Bronchus fibroblast of lung (primary cell): ENCODE data around the gene LRRFIP2. TPM values are rescaled to one million over a fixed set of nuclear protein-coding genes. Genes with fewer than 3 reads are reported as not detected.

ENCODE experiments used
- total RNA-seq: library from RNA; depleted of rRNA; stranded (reverse); fragments of >200 nt; gene quantifications from 2 replicates; pipeline ENCODE4 v1.2.3, GENCODE V29; 2015

Gene LRRFIP2
- total RNA-seq = 34.8 and 43.2 TPM in 2 replicates

GRCh38 chr3:37174532-37175126 lies at the start of gene LRRFIP2:
TSS of gene LRRFIP2 (minus strand) at chr3:37174582. CDS start at chr3:37148983, 25,599 bp downstream.

Other genes starting within 250 kb of the LRRFIP2 start
- gene TRANK1, start 229.5 kb downstream of the LRRFIP2 start, total RNA-seq = 3.4 and 3.9 TPM in 2 replicates
- gene EPM2AIP1, start 181.5 kb downstream of the LRRFIP2 start, total RNA-seq = 5.5 and 7.0 TPM in 2 replicates
- 51.0 and 58.0 TPM in 2 replicates for gene MLH1, start 181.1 kb downstream of the LRRFIP2 start, total RNA-seq
- 16.9 and 26.9 TPM in 2 replicates for gene GOLGA4, start 68.7 kb upstream of the LRRFIP2 start, total RNA-seq